IPS-NIHi7 (cell line): ENCODE results near the gene BTBD10.

ENCODE experiments used
- DNase-seq: peaks from one replicate; pipeline ENCODE4 v3.0.0; 2012; ENCODE audit warnings: mixed read lengths; ENCODE audit errors: extremely low spot score

The BTBD10 gene

GRCh38 chr11:13375798-13376197 lies 87.2 kb downstream of the BTBD10 start:
- no peak for DNase-seq

DNA sequence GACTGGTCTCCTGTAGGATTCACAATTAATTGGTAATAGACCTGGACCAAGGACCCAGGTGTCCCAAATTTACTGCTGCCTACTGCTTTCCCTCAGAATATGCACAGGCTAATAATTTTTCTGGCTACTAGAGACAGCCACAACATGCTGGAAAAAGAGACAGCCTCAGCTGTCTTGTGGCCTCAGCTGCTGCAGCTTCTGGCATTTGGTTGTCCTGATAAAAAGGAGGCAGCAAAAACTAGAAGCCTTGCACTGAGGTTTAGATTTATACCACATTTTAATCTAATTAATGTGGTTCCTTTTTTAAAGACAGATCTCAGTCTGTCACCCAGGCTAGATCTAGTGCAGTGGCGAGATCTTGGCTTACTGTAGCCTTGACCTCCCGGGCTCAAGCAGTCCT lies 89.8 kb downstream of the BTBD10 start:
- DNase-seq, result no peak

DNA sequence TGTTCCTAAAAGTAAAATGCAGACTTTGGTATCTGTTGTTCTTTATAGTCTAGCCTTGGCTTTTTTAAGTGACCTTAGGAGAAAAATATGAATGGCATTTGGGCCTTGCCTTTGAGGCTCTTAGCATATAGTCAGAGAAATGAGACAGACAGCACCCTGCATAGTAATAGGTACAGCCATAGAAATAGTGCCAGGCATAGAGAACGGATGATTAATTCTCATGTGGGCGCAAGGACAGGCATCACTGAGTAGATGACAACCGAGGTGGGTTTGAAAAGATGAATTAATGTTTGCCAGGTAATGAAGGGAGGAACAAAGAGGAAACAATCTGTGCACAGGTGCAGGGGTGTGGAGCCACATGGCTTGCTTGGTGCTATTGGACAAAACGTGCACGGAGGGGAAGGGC lies 95.0 kb downstream of the BTBD10 start:
- DNase-seq, result no peak

- DNase-seq, result no peak
These were observed 95.9 kb downstream of the BTBD10 start for GRCh38 chr11:13367115-13367514.

DNA sequence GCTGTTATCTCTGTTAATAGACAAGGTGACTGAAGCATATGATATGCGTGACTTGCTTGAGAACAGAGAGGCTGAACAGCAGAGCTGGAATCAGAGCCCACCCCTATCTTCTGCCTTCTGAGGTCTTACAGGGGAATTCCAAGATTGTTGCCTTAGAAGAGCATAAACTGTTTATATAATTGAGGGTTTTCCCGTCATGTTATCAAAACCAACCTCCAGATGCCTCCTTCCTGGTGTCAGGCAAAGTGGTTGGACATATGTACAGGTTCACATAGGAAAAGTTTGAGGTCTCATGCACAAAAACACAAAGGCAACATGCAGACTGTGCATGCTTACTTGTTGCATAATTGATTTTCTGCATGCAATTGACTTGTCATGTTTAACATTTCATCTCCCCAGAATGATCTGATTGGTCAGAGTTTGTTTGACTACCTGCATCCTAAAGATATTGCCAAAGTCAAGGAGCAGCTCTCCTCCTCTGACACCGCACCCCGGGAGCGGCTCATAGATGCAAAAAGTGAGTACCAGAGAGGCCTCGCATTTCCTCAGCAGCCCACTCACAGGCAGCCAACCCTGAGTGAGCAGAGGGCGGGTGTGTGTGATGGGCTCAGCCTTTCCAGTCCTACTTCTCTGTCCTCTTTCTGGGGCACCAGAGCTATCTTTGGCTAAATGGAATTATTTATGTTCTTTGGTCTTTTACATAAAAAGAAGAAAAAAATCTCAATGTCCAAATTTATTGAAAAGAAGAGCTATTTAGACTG lies 96.6 kb downstream of the BTBD10 start:
- DNase-seq, result no peak

- peak; percentile 49 for DNase-seq
These were observed 98.6 kb downstream of the BTBD10 start for GRCh38 chr11:13364388-13364787.

- no peak for DNase-seq
These were observed 100.4 kb downstream of the BTBD10 start for GRCh38 chr11:13362596-13363109.

- no peak for DNase-seq
These were observed 104.3 kb downstream of the BTBD10 start for GRCh38 chr11:13358596-13359270.

GRCh38 chr11:13357232-13357631 lies 105.8 kb downstream of the BTBD10 start:
- no peak for DNase-seq

GRCh38 chr11:13355191-13355590 lies 107.8 kb downstream of the BTBD10 start:
- no peak for DNase-seq

GRCh38 chr11:13354335-13354734 lies 108.7 kb downstream of the BTBD10 start:
- peak; percentile 72 for DNase-seq

GRCh38 chr11:13352711-13353110 lies 110.3 kb downstream of the BTBD10 start:
- no peak for DNase-seq

DNA sequence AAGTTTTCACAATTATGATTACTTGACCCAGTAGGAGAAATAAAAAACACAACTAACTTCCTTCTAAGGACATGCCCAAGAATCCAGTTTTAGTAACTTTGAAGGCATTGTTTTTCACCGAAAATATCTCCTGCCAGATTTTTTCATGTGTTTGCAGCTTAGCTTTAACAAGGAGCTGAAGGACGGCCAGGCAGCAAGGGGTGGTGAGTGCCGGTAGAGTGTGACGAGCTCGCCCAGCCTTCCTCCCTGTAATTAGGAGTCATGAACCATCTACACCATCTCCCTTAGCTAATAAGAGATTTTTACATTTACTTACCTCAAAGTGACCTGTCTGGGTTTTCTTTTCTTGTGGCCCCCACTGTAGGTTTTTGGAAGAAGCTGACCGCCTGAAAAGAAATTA lies 113.4 kb downstream of the BTBD10 start:
- DNase-seq, result no peak

DNA sequence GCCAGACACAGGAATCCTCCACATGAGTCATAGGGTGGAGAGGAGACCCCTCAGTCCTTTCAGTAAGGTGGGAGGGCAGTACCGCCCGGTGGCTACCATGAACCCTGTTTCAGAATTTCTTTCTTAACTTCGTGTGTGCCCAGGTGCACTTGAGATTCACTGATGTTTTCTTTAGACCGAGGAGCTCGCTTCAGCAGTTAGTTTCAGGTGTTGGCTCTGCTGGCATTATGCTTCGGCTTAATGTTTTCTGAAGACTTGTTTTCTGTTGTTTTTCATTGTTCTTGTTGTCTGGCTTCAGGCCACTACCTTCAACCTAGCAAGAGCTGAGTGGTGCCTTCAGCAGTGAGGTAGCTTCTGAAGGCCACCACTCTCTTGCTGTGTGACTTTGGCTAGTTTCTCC lies 114.0 kb downstream of the BTBD10 start:
- no peak for DNase-seq

DNA sequence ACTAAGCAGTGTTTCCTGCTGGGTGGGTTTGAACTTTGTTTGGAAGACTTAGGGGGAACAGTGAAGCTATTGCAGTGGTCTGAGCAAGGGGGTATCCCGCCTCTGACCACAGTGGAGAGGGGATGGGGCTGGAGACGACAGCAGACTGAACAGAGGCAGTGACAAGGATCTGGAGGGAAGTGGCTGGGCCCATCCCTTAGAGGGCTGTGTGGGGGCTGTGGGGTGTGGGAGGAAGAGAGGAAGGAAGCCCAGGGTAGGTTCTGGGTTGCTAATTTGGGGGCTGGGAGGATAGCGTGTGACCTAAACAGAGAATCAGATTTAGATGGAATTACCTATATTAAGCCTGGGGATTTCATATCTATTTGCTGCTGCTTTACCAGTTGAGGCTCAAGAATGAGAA lies 114.7 kb downstream of the BTBD10 start:
- DNase-seq, result no peak

- no peak for DNase-seq
These were observed 115.1 kb downstream of the BTBD10 start for GRCh38 chr11:13347901-13348300.

DNA sequence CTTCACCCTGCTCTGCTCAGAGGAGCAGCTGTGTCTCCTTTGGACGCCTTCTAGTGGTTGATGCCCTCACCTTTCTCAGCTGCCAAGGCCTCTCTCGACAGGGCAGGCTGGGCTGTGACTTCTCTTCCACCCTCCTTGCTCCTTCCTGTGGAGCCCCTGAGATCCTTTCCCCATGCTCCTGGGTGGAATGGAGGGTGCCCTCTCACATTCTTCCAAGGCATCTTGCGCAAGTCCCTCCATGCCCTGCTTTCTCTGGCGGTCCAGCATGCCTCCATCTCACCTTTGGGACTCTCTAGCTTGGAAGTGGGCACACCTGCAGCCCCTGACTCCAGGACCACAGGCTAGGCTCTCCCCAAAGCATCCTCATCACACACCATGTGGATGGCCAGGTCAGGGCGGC lies 116.6 kb downstream of the BTBD10 start:
- DNase-seq, result no peak

- DNase-seq, result peak; percentile 22
These were observed 118.2 kb downstream of the BTBD10 start for GRCh38 chr11:13344818-13345217.

- DNase-seq, result peak; percentile 78
These were observed 118.9 kb downstream of the BTBD10 start for GRCh38 chr11:13343931-13344717.

DNA sequence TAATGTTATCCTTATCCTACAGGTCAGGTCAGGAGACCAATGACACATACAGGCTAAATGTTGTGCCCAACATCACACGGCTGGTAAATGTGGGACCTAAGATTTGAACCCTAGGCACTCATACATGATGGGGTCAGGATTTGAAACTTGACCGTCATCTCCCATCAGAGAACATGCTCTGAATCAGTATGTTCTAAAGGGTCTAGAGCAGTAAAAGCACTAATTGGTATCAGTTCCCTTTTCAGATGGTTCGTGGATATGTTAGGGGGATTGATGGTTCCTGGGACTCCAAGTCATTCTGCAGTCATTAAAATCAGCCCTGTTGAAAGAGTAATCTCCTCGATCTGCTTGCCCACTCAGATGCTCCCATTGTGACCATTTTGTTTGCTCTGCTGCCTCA lies 120.0 kb downstream of the BTBD10 start:
- DNase-seq, result no peak

GRCh38 chr11:13341026-13341425 lies 122.0 kb downstream of the BTBD10 start:
- DNase-seq, result no peak
